ENCODE results near the gene CD7. TPM values are rescaled to one million over a fixed set of nuclear protein-coding genes. Genes with fewer than 3 reads are reported as not detected.

Gene CD7
- total RNA-seq, 1 donor from 2014 or later, result not detected

DNA sequence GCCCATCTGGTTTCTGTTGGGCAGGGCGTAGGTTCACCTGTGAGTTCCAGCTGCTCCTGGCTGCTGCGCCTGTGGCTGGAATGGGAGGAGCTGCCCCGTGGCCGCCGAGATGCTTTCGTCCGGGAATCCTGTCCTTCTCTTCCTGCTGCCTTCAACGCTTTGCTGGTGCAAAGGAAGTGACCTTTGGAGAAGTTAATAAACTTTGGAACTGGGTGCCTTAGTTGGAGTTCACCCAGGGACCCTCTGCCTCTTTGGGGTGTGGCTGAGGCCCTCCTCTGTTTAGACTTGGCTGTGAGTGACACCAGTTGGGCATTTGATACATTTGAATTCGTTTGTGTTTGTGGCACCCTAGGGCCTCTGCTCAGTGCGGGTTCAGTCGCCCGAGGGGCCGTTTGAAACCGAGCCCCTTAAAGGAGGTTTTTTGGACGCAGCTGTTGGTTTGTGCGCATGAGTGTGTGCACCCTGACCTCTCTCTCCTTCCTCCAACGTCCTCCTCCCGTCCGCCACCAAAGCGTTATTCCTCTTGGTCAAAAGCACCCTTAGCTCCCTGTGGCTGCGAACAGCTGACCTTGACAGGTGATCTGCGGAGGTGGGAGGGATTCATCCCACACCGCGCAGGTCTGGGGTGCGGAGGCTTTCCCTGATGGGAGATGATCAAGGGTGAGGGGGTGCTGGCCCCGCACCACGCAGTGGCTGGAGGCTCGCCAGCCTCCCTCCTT is 25.1 kb upstream of the CD7 start:
- no peak overlapping the region for H3K27ac ChIP-seq
- Mint-ChIP-seq H3K27ac (peak overlapping the region; percentile 29), H3K27me3 (ENCODE audit: insufficient read depth, low read depth) (peaks cover 20% of the 10 kb centered on the region), H3K9me3 (peaks cover 6% of the 10 kb centered on the region), H3K4me1 (peaks cover 35% of the 10 kb centered on the region), H3K36me3 (no peaks in the 10 kb centered on the region), H3K4me3 (peak overlapping the region; percentile 12)
- H3K9me3 ChIP-seq (ENCODE audit: low read depth), result no peaks in the 10 kb centered on the region
- peaks cover 22% of the 10 kb centered on the region for H3K27me3 ChIP-seq
- H3K79me2 ChIP-seq (ENCODE audit: low read depth), result no peaks in the 10 kb centered on the region
- no peak overlapping the region for H3K9ac ChIP-seq
- no peaks in the 10 kb centered on the region for H3K36me3 ChIP-seq
- DNase-seq (ENCODE audit: low spot score), result no peak
- H2AFZ ChIP-seq (replicated peaks), result no peak overlapping the region
- H3K4me3 ChIP-seq, result no peak overlapping the region
- no peak overlapping the region for H3K4me2 ChIP-seq
- peaks cover 10% of the 10 kb centered on the region for H3F3A ChIP-seq (ENCODE audit: low read depth)
- TF ChIP-seq EZH2 (IDR thresholded peaks at IDR 0.05) (no peak), EZH2phosphoT487 (IDR thresholded peaks at IDR 0.05) (no peak), CTCF (IDR thresholded peaks at IDR 0.05) (no peak)
- H4K20me1 ChIP-seq (ENCODE audit: low read depth), result no peaks in the 10 kb centered on the region
- peaks cover 19% of the 10 kb centered on the region for H3K4me1 ChIP-seq

- H3K36me3 Mint-ChIP-seq, result no peaks in the 10 kb centered on the region
- Histone ChIP-seq H3K27ac (no peak overlapping the region), H3K9me3 (ENCODE audit: low read depth) (no peaks in the 10 kb centered on the region), H3K4me3 (no peak overlapping the region), H2AFZ (replicated peaks) (peak overlapping the region; percentile 19), H4K20me1 (ENCODE audit: low read depth) (peaks cover 9% of the 10 kb centered on the region), H3F3A (ENCODE audit: low read depth) (peaks cover 23% of the 10 kb centered on the region), H3K36me3 (no peaks in the 10 kb centered on the region), H3K27me3 (peaks cover 48% of the 10 kb centered on the region), H3K4me1 (peaks cover 27% of the 10 kb centered on the region), H3K4me2 (peak overlapping the region; percentile 28), H3K79me2 (ENCODE audit: low read depth) (no peaks in the 10 kb centered on the region), H3K9ac (no peak overlapping the region)
- no peak for DNase-seq (ENCODE audit: low spot score)
- peaks cover 45% of the 10 kb centered on the region for H3K4me1 Mint-ChIP-seq
- H3K9me3 Mint-ChIP-seq, result peaks cover 6% of the 10 kb centered on the region
- peaks cover 32% of the 10 kb centered on the region for H3K27me3 Mint-ChIP-seq (ENCODE audit: insufficient read depth, low read depth)
- no peak for TF ChIP-seq EZH2 (IDR thresholded peaks at IDR 0.05)
- H3K27ac Mint-ChIP-seq, result peak overlapping the region; percentile 80
- H3K4me3 Mint-ChIP-seq, result no peak overlapping the region
Observed at GRCh38 chr17:82339634-82340580, 22.5 kb upstream of the CD7 start.

DNA sequence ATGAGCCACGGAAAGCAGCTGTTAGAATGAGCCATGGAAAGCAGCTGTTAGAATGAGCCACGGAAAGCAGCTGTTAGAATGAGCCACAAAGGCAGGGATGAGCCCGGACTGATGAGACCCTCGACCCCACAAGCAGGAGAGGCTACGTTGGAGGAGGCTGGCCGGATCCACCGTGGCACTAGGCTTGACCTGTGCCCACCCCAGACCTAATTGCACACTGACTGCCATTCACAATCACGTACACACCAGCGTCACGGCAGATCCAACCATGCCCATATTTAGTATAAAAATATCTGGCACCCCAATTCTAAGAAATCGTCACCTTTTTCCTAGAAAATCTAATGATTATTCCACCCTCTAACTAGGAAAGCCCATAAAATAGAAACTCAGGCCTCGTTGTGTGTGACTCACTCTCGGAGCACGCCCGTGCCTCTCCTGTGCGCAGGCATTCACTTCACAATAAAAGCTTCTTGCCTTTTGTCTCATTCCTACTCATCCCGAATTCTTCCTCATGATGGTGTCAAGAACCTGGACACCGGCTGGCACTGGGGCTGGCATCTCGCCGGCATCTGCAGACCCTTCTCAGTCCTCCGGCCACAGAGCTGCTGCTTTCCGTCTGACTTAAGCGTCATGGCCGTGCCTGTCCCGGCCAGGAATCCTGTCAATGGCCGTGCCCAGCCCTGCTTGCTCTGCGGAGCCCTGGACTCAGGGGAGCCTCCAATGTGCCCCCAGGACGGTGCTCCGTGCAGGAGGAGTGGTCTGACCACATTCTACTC is 21.6 kb upstream of the CD7 start:
- H3K9me3 ChIP-seq (ENCODE audit: low read depth), result no peaks in the 10 kb centered on the region
- H3K9ac ChIP-seq, result no peak overlapping the region
- peak; percentile 36 for DNase-seq (ENCODE audit: low spot score)
- H3K27me3 Mint-ChIP-seq (ENCODE audit: insufficient read depth, low read depth), result peaks cover 37% of the 10 kb centered on the region
- H2AFZ ChIP-seq (replicated peaks), result peak overlapping the region; percentile 19
- H3K36me3 ChIP-seq, result no peaks in the 10 kb centered on the region
- H3K79me2 ChIP-seq (ENCODE audit: low read depth), result no peaks in the 10 kb centered on the region
- H3K27ac ChIP-seq, result no peak overlapping the region
- H3K36me3 Mint-ChIP-seq, result no peaks in the 10 kb centered on the region
- TF ChIP-seq EZH2 (IDR thresholded peaks at IDR 0.05), result no peak
- no peak for TF ChIP-seq EZH2phosphoT487 (IDR thresholded peaks at IDR 0.05)
- no peak for TF ChIP-seq CTCF (IDR thresholded peaks at IDR 0.05)
- peaks cover 57% of the 10 kb centered on the region for H3K27me3 ChIP-seq
- peaks cover 48% of the 10 kb centered on the region for H3K4me1 Mint-ChIP-seq
- H3F3A ChIP-seq (ENCODE audit: low read depth), result peaks cover 31% of the 10 kb centered on the region
- peaks cover 6% of the 10 kb centered on the region for H3K9me3 Mint-ChIP-seq
- H4K20me1 ChIP-seq (ENCODE audit: low read depth), result peaks cover 13% of the 10 kb centered on the region
- H3K4me1 ChIP-seq, result peaks cover 32% of the 10 kb centered on the region
- H3K4me3 Mint-ChIP-seq, result no peak overlapping the region
- peak overlapping the region; percentile 80 for H3K27ac Mint-ChIP-seq
- H3K4me2 ChIP-seq, result peak overlapping the region; percentile 28
- no peak overlapping the region for H3K4me3 ChIP-seq

Data from neural progenitor cell (in vitro differentiated cells).